ENCODE data around the gene ZFP82.

ZFP82 gene

DNA sequence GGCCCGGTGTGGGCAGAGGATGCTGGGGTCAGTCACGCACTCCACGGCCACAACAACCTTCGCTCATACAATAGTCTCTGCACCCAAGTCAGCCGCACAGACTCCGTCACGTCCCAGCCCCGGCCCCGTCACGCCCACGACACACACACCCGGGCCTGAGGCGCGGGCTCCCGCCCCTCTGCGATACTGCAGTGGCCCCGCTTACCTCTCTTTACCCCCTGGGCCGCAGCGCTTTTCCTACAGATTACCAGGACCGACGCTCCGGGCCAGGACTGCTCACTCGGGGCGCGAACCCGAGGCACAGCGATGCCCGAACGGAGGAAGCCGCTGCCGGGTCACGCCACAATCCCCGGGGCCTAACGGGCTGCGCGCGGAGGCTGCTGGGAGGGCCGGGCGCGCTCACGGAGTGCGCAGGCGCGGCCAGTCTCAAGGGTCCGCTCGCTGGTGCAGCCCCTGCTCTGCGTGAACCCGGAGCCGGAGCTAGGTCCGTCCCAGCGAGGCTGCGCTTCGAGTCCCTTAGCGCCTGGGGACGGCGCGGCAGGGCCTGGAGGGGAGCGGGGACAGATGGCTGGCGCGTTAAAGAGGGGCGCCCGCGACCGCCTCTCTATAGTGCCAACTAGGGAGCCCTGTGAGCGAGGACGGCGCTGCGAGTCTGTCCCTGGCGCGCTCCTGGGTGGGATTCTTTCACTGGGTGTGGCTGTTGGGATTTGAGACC is at the start of gene ZFP82:
Gene ZFP82 (minus strand): TSS at position 358 of the 715 bp plus-strand sequence. CDS start 8,855 bp downstream, outside the sequence.
- DNase-seq (ENCODE audit: low read depth, low spot score), result peak; percentile 54

GRCh38 chr19:36460046-36460445 is 41.6 kb upstream of the ZFP82 start:
- DNase-seq (ENCODE audit: low read depth, low spot score), result no peak

GRCh38 chr19:36456831-36457230 is 38.4 kb upstream of the ZFP82 start:
- no peak for DNase-seq (ENCODE audit: low read depth, low spot score)

DNA sequence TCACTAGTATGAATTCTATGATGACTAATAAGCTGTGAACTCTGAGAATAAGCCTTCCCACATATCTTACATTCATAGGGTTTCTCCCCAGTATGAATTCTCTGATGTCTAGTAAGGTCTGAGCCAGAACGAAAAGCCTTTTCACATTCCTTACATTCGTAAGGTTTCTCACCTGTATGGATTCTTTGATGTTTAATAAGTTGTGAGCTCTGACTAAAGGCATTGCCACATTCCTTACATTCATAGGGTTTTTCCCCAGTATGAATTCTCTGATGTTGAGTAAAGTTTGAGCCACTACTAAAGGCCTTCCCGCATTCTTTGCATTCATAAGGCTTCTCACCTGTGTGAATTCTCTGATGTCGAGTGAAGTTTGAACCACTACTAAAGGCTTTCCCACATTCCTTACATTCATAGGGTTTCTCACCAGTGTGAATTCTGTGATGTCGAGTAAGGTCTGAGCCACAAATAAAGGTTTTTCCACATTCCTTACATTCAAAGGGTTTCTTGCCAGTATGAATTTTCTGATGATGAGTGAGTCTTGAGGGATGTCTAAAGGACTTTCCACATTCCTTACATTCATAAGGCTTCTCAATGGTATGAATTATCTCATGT is 30.7 kb upstream of the ZFP82 start:
- no peak for DNase-seq (ENCODE audit: low read depth, low spot score)

- DNase-seq (ENCODE audit: low read depth, low spot score), result no peak
Observed at GRCh38 chr19:36441339-36441738, 22.9 kb upstream of the ZFP82 start.

GRCh38 chr19:36436531-36436930 is 18.1 kb upstream of the ZFP82 start:
- no peak for DNase-seq (ENCODE audit: low read depth, low spot score)

GRCh38 chr19:36423925-36424324 is 5.5 kb upstream of the ZFP82 start:
- no peak for DNase-seq (ENCODE audit: low read depth, low spot score)

DNA sequence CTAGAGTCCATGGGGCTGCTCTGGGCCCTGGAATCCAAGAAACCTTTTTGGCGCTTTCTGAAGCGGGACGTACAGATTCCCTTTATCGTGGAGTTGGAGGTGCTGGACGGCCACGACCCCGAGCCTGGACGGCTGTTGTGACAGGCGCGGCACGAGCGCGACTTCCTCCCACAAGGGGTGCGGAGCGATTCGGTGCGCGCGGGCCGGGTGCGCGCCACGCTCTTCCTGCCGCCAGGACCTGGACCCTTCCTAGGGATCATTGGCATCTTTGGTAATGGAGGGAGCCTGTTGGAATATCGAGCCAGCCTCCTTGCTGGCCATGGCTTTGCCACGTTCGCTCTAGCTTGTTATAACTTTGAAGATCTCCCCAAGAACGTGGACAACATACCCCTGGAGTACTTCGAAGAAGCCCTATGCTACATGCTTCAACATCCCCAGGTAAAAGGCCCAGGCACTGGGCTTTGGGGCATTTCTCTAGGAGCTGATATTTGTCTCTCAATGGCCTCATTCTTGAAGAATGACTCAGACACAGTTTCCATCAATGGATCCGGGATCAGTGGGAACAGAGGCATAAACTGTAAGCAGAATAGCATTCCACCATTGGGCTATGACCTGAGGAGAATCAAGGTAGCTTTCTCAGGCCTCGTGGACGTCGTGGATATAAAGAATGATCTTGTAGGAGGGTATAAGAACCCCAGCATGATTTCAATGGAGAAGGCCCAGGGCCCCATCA is 3.5 kb upstream of the ZFP82 start:
- no peak for DNase-seq (ENCODE audit: low read depth, low spot score)

DNA sequence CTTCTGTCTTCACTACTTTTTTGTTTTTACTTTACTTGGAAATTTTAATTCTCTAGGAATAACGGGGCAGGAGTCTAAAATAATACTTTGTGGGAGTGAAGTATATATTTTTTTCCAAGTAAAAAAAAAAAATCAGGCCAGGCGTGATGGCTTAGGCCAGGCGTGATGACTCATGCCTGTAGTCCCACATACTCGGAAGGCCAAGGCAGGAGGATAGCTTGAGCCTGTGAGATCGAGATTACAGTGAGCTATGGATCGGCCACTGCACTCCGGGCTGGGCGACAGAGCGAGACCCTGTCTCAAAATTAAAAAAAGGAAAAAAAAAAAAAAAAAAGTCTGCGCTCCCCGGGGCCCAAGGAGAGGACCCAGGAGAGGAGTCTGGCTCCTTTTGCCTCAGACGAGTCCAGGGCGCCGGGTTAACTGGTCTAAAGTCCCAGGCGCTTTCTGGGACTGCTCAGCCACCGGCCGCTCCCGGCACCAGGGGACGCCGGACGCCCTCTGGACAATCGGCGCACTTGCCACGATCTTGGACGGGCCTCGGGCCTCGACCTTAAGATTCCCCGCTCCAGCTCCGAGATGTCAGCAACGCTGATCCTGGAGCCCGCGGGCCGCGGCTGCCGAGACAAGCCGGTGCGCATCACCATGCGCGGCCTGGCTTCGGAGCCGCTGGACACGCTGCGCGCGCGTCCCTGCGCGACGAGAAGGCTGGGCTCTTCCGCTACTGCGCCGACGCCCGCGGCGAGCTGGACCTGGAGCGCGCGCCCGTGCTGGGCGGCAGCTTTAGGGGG is 2.7 kb upstream of the ZFP82 start:
- no peak for DNase-seq (ENCODE audit: low read depth, low spot score)

GRCh38 chr19:36417752-36418286 is 625 bp downstream of the ZFP82 start:
- DNase-seq (ENCODE audit: low read depth, low spot score), result no peak

- DNase-seq (ENCODE audit: low read depth, low spot score), result no peak
Observed at GRCh38 chr19:36409841-36410240, 8.6 kb downstream of the ZFP82 start.

- no peak for DNase-seq (ENCODE audit: low read depth, low spot score)
Observed at GRCh38 chr19:36408101-36408500, 10.3 kb downstream of the ZFP82 start.

DNA sequence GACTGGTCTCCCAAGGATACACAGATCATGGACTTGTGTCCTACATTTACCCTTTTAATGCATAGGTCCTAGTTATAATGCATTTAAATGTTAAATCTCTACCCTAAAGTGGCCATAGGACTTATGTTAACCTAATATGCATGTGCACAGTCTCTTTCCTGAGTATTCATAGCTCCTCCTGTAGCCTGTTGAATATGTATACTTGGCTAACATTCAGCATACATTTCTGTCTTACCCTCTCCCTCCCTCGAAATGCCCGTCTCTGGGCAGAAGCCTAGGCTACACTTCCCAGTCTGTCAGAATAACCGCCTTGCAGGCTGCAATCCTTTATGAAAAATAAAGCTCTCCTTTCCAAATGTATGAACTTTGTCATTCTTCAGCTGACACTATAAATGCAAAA is 13.9 kb downstream of the ZFP82 start:
- no peak for DNase-seq (ENCODE audit: low read depth, low spot score)

GRCh38 chr19:36401475-36401874 is 17.0 kb downstream of the ZFP82 start:
- DNase-seq (ENCODE audit: low read depth, low spot score), result no peak

DNA sequence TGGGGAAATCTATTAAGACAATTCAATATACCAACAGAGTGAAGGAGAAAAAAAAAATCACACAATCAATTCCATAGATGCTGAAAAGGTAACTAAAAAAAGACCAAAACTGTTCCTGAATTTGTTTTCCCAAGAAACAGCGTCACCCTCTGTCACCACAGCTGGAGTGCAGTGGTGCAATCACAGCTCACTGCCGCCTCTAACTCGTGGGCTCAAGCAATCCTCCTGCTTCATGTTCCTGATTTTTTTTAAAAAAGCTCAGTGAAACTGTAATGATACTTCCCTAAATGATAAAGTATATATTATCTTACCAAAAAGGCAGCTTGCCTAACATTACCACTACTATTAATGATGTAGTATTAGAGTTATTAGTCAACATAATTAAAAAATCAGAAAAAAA is 19.9 kb downstream of the ZFP82 start:
- no peak for DNase-seq (ENCODE audit: low read depth, low spot score)

DNA sequence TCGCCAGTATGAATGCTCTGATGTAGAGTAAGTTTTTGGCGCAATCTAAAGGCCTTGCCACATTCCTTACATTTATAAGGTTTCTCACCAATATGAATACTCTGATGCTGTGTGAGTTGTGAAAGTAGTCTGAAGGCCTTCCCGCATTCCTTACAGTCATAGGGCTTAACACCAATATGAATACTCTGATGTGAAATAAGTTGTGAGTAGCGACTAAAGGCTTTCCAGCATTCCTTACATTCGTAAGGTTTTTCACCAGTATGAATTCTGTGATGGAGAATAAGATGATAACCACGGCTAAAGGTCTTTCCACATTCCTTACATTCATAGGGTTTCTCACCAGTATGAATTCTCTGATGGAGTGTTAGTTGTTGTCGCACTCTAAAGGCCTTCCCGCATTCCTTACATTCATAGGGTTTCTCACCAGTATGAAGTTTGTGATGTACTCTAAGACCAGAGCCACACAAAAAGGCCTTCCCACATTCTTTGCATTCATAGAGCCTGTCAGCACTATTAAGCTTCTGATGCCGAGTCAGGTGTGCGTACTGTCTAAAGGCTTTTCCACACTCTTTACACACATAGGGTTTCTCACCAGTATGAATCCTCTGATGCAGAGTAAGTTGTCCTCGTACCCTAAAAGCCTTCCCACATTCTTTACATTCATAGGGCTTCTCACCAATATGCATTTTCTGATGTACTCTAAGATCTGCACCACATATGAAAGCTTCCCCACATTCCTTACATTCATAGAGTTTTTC is 25.3 kb downstream of the ZFP82 start:
- no peak for DNase-seq (ENCODE audit: low read depth, low spot score)

- DNase-seq (ENCODE audit: low read depth, low spot score), result no peak
Observed at GRCh38 chr19:36379510-36379819, 39.0 kb downstream of the ZFP82 start.

GRCh38 chr19:36378625-36379509 is 39.6 kb downstream of the ZFP82 start, which contains the start of gene ZFP14:
TSS of gene ZFP14 (minus strand) at chr19:36379201. CDS start at chr19:36367892, 11,309 bp downstream.
- peak; percentile 91 for DNase-seq (ENCODE audit: low read depth, low spot score)

DNA sequence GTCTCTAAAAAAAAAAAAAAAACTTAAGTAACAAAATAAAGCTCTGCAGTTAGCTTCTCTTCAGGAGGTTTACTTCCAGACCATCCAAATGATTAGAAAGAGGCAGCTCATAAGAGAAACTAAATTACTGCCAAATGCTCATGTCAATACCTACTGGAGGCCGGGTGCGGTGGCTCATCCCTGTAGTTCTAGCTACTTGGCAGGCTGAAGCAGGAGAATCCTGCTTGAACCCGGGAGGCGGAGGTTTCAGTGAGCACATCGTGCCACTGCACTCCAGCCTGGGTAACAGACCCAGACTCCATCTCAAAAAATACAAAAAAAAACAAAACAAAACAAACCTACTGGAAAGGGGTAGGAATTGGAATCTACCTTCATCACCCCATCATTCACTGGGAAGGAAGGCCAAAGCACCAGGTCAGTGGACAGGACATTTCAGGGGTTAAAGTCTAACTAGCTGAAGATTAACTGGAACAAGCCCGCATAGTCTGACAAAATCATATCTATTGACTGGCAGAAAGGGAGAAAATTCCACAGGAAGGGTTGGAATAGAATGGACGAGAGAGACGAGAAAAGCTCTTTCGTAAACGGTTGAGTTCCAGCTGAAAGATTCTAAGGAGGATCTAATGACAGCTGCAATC is 40.8 kb downstream of the ZFP82 start:
- DNase-seq (ENCODE audit: low read depth, low spot score), result no peak

All from activated CD4-positive, CD25-positive, alpha-beta regulatory T cell treated with anti-CD3 and anti-CD28 coated beads, Interleukin-2, amount 50 U/mL, for 16 hours (primary cell).